Spleen (tissue), 13 donors: ENCODE measurements around the gene PIK3R5. TPM values are rescaled to one million over a fixed set of nuclear protein-coding genes. Genes with fewer than 3 reads are reported as not detected.

Experiments used
- DNase-seq: peaks from one replicate; pipeline ENCODE4 v3.0.0-alpha.2; 2020
- H3K27ac ChIP-seq, 8 donors: fragments of 200-600 bp; sonication (generic) in 7 of 8; 1 replicate in 4 of 8; 2 replicates in 4 of 8; pipeline versions ENCODE4 v1.5.0 to v1.8.0; 2016 to 2021; ENCODE audit warnings: inconsistent platforms in 4 of 8, mild to moderate bottlenecking in 4 of 8, moderate library complexity in 1 of 8
- H3K27me3 ChIP-seq, 7 donors: fragments of 200-600 bp; sonication (generic) in 6 of 7; replicated peaks in 1 of 7; 1 replicate in 4 of 7; 2 replicates in 3 of 7; pipeline versions ENCODE4 v1.5.0 to v1.8.0; 2016 to 2021; ENCODE audit warnings: inconsistent platforms in 3 of 7, mild to moderate bottlenecking in 1 of 7
- H3K36me3 ChIP-seq, 6 donors: fragments of 200-600 bp; sonication (generic) in 5 of 6; 1 replicate in 4 of 6; 2 replicates in 2 of 6; pipeline versions ENCODE4 v1.5.0 to v1.8.0; 2016 to 2021; ENCODE audit warnings: inconsistent platforms in 2 of 6
- H3K4me1 ChIP-seq, 6 donors: fragments of 200-600 bp; sonication (generic) in 5 of 6; 1 replicate in 3 of 6; 2 replicates in 3 of 6; pipeline versions ENCODE4 v1.5.0 to v1.8.0; 2016 to 2021; ENCODE audit warnings: inconsistent platforms in 3 of 6
- H3K4me3 ChIP-seq, 8 donors: fragments of 200-600 bp; sonication (generic) in 7 of 8; 1 replicate in 4 of 8; 2 replicates in 4 of 8; pipeline versions ENCODE4 v1.5.0 to v1.8.0; 2016 to 2021; ENCODE audit warnings: inconsistent platforms in 4 of 8, mild to moderate bottlenecking in 4 of 8, moderate library complexity in 2 of 8
- H3K9me3 ChIP-seq, 8 donors: fragments of 200-600 bp; sonication (generic) in 7 of 8; 1 replicate in 4 of 8; 2 replicates in 4 of 8; pipeline versions ENCODE4 v1.5.0 to v1.8.0; 2016 to 2021; ENCODE audit warnings: inconsistent platforms in 4 of 8
- POLR2A ChIP-seq, 3 donors: fragments of 450-650 bp; IDR thresholded peaks; one replicate each; pipeline ENCODE4 v1.5.1; 2017; ENCODE audit warnings: antibody characterized with exemption in 3 of 3, mild to moderate bottlenecking in 1 of 3
- POLR2AphosphoS5 ChIP-seq, 3 donors: sonication (generic); formaldehyde crosslinking; IDR thresholded peaks; one replicate each; pipeline ENCODE4 v1.5.1; 2017; ENCODE audit warnings: antibody characterized with exemption in 3 of 3
- WGBS, 5 donors: extraction: QIAGEN DNeasy Blood & Tissue Kit in 3 of 5; methylation state at CpG; one replicate each; pipeline versions ENCODE4 v1.1.5 to v1.1.7; 2013 to 2018; 5-methylcytosine and 5-hydroxymethylcytosine counted together
- intact Hi-C: fragments of 100-400 bp; cut with DNase I; formaldehyde crosslinking; loops from one replicate; pipeline ENCODE4 v1.15.0; 2023; ENCODE audit warnings: low total_unique reads
- long read RNA-seq, 2 donors: transcript quantifications; one replicate each; lab custom pipeline, GENCODE V29; 2026
- polyA plus RNA-seq, 3 donors: library from polyadenylated mRNA; stranded (reverse); fragments of 200-250 nt; gene quantifications; one replicate each; pipeline ENCODE4 v1.2.1, GENCODE V29; 2013
- total RNA-seq, 7 donors: library from RNA; depleted of rRNA in 3 of 7; stranded (reverse); fragments of >200 nt in 3 of 7; fragmentation: NEBNext Ultra II Directional in 4 of 7; extraction: Animal tissue kit (Norgen Biotek cat#: 25700) in 4 of 7; gene quantifications; one replicate each; pipeline versions ENCODE4 v1.1.0 to v1.2.1, GENCODE V29; 2016 to 2021
- TF ChIP-seq, protein P1 (sequence below), 11 experiments: fragments of 200-600 bp in 7 of 11; fragments of 450-650 bp in 4 of 11; sonication (generic) in 4 of 11; IDR thresholded peaks in 8 of 11; conservative IDR thresholded peaks in 3 of 11; 1 replicate in 7 of 11; 2 replicates in 4 of 11; pipeline versions ENCODE4 v1.4.0 to v1.8.0; 2016 to 2021; ENCODE audit warnings: antibody characterized with exemption in 11 of 11, inconsistent platforms in 4 of 11, mild to moderate bottlenecking in 1 of 11
- donor health status: healthy with polysubstance abuse.
- donor health status: DM: no; HTN: no; CAD: no; lungs with moderate emphysema.
- donor health status: DM: no; HTN: no; CAD: no.
- donor health status: Bipolar disorder and iron deficiency.
- donor health status: healthy.
- donor health status: DM: no; HTN: no; CAD: no.
- donor health status: DM: yes; HTN: yes; CAD: no.

Gene PIK3R5
- total RNA-seq (100 to 1,000 TPM in 1 of 7 donors, 10 to 100 TPM in 6; 46.1 to 110 (median 79.1) TPM), polyA plus RNA-seq (10 to 100 TPM in 2 of 3 donors, 1 to 10 TPM in 1; 8.5 to 18.2 (median 12.3) TPM)
- long read RNA-seq, donor 1: 0 reads
- long read RNA-seq, donor 2, full-length matches to known transcripts: 2 of 2 reads
- long read RNA-seq, donor 2, partial matches to known transcripts: 0 of 2 reads
- long read RNA-seq, donor 2, other reads (novel, unspliced or antisense): 0 of 2 reads

DNA sequence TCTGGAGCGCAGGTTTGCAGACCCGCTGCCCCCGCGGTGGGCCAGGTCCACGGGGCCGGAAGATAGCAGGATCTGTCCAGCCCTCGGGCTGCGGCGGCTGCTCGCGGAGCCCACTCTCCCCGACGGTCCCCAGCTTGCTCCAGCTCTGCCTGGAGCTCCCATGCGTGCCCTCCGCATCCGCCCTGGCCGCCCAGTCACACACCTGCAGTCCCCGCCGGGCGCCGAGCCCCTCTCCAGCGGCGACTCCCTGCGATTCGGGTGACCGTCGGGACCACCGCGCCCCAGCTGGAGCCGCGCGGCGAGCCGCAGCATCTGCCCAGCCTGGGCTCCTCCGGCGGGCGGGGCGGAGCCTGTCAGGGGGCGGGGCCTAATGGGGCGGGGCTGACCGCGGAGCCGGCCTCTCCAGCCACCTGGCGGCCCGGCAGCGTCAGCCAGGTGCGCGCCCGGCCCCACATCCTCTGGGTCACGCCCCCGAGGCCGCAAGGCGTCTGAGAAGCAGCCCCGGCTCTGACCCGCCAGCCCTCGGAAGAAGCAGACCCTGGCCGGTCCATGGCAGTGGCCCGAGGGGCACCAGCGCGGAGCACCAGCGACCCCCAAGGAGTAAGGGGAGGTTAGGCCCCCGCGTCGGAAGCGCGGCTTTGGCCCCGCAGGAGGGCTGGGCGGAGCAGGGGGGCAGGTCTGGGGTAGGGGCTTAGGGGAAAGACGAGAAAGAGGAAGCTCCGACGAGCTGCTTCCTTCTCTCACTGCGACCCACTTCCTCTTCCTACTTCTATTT lies at the start of gene PIK3R5:
PIK3R5 (minus strand) TSS at position 314 of the 775 bp plus-strand sequence. CDS start 54,213 bp downstream, outside the sequence.
- peak within 1 kb of the TSS; percentile 66 to 97 (median 72) for H3K4me3 ChIP-seq
- intact Hi-C loops: no loop called here
- peak; percentile 97 for DNase-seq
- peaks cover 0 to 18% (median 10%) of the 10 kb centered on the region in 7 donors for H3K27me3 ChIP-seq
- H3K4me1 ChIP-seq: peaks cover 3 to 85% (median 45%) of the 10 kb centered on the region in 6 donors
- 1 to 3% (median 1%) methylated on average over 29 to 72 of the region's 72 CpGs for WGBS, 5 donors
- H3K36me3 ChIP-seq: peaks cover 0 to 10% (median 0%) of the 10 kb centered on the region in 6 donors
- peak in 1 of 3 donors; percentile 30 for TF ChIP-seq POLR2A (IDR thresholded peaks at IDR 0.05)
- peak; percentile 86 to 91 (median 89) for TF ChIP-seq POLR2AphosphoS5 (IDR thresholded peaks at IDR 0.05)
- TF ChIP-seq, protein P1, sequence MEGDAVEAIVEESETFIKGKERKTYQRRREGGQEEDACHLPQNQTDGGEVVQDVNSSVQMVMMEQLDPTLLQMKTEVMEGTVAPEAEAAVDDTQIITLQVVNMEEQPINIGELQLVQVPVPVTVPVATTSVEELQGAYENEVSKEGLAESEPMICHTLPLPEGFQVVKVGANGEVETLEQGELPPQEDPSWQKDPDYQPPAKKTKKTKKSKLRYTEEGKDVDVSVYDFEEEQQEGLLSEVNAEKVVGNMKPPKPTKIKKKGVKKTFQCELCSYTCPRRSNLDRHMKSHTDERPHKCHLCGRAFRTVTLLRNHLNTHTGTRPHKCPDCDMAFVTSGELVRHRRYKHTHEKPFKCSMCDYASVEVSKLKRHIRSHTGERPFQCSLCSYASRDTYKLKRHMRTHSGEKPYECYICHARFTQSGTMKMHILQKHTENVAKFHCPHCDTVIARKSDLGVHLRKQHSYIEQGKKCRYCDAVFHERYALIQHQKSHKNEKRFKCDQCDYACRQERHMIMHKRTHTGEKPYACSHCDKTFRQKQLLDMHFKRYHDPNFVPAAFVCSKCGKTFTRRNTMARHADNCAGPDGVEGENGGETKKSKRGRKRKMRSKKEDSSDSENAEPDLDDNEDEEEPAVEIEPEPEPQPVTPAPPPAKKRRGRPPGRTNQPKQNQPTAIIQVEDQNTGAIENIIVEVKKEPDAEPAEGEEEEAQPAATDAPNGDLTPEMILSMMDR (IDR thresholded peaks at IDR 0.05 in 8 of 11, conservative IDR thresholded peaks at IDR 0.05 in 3 of 11): peak; percentile 24 to 74 (median 47)
- peak within 1 kb of the TSS; percentile 84 to 98 (median 94) for H3K27ac ChIP-seq
- peaks cover 0 to 21% (median 11%) of the 10 kb centered on the region in 8 donors for H3K9me3 ChIP-seq

DNA sequence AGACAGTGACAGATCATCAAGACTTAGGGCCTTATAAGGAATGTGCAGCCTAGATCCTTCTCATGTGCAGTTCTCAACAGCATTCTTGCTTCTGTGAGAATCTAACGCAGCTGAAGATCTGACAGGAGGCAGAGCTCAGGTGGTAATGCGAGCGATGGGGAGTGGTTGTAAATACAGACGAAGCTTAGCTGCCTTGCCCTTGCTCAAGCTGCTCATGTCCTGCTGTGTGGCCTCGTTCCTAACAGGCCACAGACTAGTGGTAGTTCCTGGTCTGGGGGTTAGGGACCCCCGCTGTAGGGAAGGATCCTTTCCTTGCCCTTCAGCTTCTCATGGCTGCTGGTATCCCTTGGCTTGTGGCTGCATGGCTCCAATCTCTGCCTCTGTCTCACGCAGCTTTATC lies 45.5 kb upstream of the PIK3R5 start:
- H3K27ac ChIP-seq: no peak overlapping the region
- 81 to 97% (median 87%) methylated on average over 7 of the region's 7 CpGs for WGBS, 5 donors
- no peaks in the 10 kb centered on the region for H3K36me3 ChIP-seq
- intact Hi-C loops: no loop called here
- peaks cover 0 to 88% (median 19%) of the 10 kb centered on the region in 7 donors for H3K27me3 ChIP-seq
- no peak overlapping the region for H3K4me3 ChIP-seq
- TF ChIP-seq POLR2A (IDR thresholded peaks at IDR 0.05): no peak
- TF ChIP-seq, protein P1 (IDR thresholded peaks at IDR 0.05 in 8 of 11, conservative IDR thresholded peaks at IDR 0.05 in 3 of 11): no peak
- TF ChIP-seq POLR2AphosphoS5 (IDR thresholded peaks at IDR 0.05): no peak
- H3K4me1 ChIP-seq: no peaks in the 10 kb centered on the region
- no peaks in the 10 kb centered on the region for H3K9me3 ChIP-seq
- DNase-seq: no peak

GRCh38 chr17:9009737-9010136 lies 44.2 kb upstream of the PIK3R5 start:
- Histone ChIP-seq H3K9me3 (peaks cover 0 to 4% (median 0%) of the 10 kb centered on the region in 8 donors), H3K4me1 (peaks cover 0 to 1% (median under 1%) of the 10 kb centered on the region in 6 donors), H3K4me3 (no peak overlapping the region), H3K27me3 (peaks cover 0 to 88% (median 29%) of the 10 kb centered on the region in 7 donors), H3K36me3 (no peaks in the 10 kb centered on the region), H3K27ac (no peak overlapping the region)
- no peak for DNase-seq
- WGBS, 5 donors: 52 to 78% (median 55%) methylated on average over 6 of the region's 6 CpGs
- intact Hi-C loops: no loop called here
- TF ChIP-seq POLR2A (IDR thresholded peaks at IDR 0.05) (no peak), POLR2AphosphoS5 (IDR thresholded peaks at IDR 0.05) (no peak)
- TF ChIP-seq, protein P1 (IDR thresholded peaks at IDR 0.05 in 8 of 11, conservative IDR thresholded peaks at IDR 0.05 in 3 of 11): no peak

DNA sequence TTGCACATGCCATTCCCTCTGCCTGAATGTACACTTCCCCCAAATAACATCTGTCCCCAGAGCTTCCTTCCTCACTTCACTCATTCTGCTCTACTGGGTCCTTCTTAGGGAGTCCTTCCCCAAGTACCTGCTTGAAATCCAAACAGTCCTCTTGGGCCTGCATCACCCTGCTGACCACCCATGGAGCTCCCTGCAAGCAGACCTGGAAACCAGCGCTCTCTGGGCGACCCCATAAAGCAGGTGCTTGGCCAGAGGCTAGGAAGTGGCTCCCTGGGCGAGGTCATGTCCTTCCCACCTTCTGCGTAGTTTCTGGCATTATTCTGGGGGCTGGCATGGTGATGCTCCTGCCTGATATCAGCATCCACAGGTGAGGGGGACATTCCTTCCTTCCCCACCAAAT lies 43.6 kb upstream of the PIK3R5 start:
- intact Hi-C loops: no loop called here
- no peak for TF ChIP-seq POLR2A (IDR thresholded peaks at IDR 0.05)
- no peak for TF ChIP-seq POLR2AphosphoS5 (IDR thresholded peaks at IDR 0.05)
- TF ChIP-seq, protein P1 (IDR thresholded peaks at IDR 0.05 in 8 of 11, conservative IDR thresholded peaks at IDR 0.05 in 3 of 11): no peak
- Histone ChIP-seq H3K27ac (no peak overlapping the region), H3K9me3 (peaks cover 0 to 4% (median 0%) of the 10 kb centered on the region in 8 donors), H3K4me3 (no peak overlapping the region), H3K36me3 (no peaks in the 10 kb centered on the region), H3K4me1 (peaks cover 0 to 8% (median 6%) of the 10 kb centered on the region in 6 donors), H3K27me3 (peaks cover 5 to 90% (median 35%) of the 10 kb centered on the region in 7 donors)
- no peak for DNase-seq
- WGBS, 5 donors: 78 to 85% (median 80%) methylated on average over 4 of the region's 4 CpGs
